Measurements from ENCODE around the gene FOXL3. TPM values are rescaled to one million over a fixed set of nuclear protein-coding genes. Genes with fewer than 3 reads are reported as not detected.

The FOXL3 gene
- total RNA-seq, 3 donors from 2014 or later (not counting 1 experiment from before 2014, with no cell fraction given), result not detected

DNA sequence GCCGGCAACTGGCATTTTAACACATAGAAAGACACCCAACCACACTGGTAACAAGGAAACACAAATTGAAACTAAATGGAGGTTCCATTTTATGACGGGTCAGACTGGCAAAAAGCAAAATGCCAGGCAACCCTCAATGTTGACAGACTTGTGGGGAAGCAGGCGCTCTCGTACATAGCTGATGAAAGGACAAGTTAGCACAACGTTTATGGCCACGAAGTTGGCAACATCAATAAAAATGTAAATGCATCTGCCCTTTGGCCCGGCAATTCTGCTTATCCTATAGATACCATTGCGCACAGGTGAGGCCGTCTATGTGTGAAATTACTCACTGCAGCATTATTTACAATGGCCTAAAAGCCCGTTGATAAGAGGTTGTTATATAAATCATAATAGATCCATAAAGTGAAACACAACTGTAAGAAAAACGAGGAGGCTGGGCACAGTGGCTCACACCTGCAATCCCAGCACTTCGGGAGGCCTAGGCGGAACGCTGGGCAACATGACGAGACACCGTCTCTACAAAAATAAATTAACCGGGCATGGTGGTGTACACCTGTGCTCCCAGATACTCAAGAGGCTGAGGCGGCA is 39.8 kb downstream of the FOXL3 start:
- no peak overlapping the region for H3K4me3 ChIP-seq (ENCODE audit: low read length)
- H3K27ac ChIP-seq (ENCODE audit: low read length), result no peak overlapping the region
- no peak overlapping the region for H3K27ac Mint-ChIP-seq
- intact Hi-C loops (cut with micrococcal nuclease), result no loop called here
- DNase-seq (no peak), ATAC-seq (no peak)
- TF ChIP-seq CTCF (IDR thresholded peaks at IDR 0.05), result no peak
- peaks cover 0 to 6% of the 10 kb centered on the region in 2 donors for H3K4me1 Mint-ChIP-seq
- WGBS (ENCODE audit: insufficient coverage), result 87% methylated on average over 17 of the region's 18 CpGs
- no peak overlapping the region for H3K4me3 Mint-ChIP-seq
- peaks cover 9% of the 10 kb centered on the region for H3K4me1 ChIP-seq (ENCODE audit: control insufficient read depth, insufficient read depth, low read length)
- H3K27me3 Mint-ChIP-seq (ENCODE audit: low read depth in 2 of 2), result peaks cover 0 to 16% of the 10 kb centered on the region in 2 donors
- H3K9me3 Mint-ChIP-seq, result peaks cover 2 to 4% of the 10 kb centered on the region in 2 donors
- no peaks in the 10 kb centered on the region for H3K36me3 Mint-ChIP-seq
- no peaks in the 10 kb centered on the region for H3K36me3 ChIP-seq (ENCODE audit: control insufficient read depth, insufficient read depth, low read length)
- no peaks in the 10 kb centered on the region for H3K27me3 ChIP-seq (ENCODE audit: control insufficient read depth, insufficient read depth, low read length)
- H3K9me3 ChIP-seq (ENCODE audit: control insufficient read depth, insufficient read depth, low read length), result peaks cover 3% of the 10 kb centered on the region

DNA sequence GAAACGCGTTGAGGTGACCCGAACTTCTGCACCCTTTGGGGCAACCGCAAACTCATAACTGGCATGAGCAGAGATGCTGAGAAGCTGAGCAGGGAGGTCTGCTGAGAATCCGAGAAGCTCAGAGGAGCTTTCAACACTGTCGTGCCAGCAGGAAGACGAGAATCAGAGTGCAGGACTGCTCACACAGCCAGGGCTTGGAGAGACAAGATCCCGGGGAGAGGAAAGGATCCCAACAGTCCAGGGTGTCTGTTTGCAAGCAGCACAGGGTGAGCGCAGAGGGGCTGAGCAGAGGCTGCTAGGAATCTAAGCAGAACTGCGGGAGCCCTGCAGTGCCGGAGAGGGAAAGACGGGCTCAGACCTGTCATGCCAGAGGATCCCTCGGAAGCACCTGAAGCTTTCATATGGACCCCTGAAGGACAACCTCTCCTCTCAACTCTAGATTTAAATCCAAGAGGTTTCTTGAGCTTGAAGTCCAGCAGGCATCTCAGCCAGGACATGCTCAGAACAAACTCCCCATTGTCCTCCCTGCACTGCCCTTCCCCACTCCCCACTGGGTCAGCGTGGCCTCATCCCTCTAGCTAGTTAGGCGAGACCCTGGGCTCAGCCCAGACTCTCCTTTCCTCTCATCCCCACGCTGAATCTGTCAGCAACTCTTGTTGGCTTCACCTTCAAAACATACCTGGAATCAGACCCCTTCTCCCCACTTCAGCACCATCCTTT is 40.7 kb downstream of the FOXL3 start:
- no peak for DNase-seq
- peaks cover 3% of the 10 kb centered on the region for H3K9me3 ChIP-seq (ENCODE audit: control insufficient read depth, insufficient read depth, low read length)
- H3K27me3 ChIP-seq (ENCODE audit: control insufficient read depth, insufficient read depth, low read length), result no peaks in the 10 kb centered on the region
- no peaks in the 10 kb centered on the region for H3K36me3 ChIP-seq (ENCODE audit: control insufficient read depth, insufficient read depth, low read length)
- no peak for ATAC-seq
- Mint-ChIP-seq H3K4me3 (no peak overlapping the region), H3K9me3 (peaks cover 2 to 8% of the 10 kb centered on the region in 2 donors), H3K4me1 (peaks cover 0 to 10% of the 10 kb centered on the region in 2 donors), H3K36me3 (no peaks in the 10 kb centered on the region), H3K27ac (no peak overlapping the region), H3K27me3 (ENCODE audit: low read depth in 2 of 2) (peaks cover 0 to 19% of the 10 kb centered on the region in 2 donors)
- H3K4me1 ChIP-seq (ENCODE audit: control insufficient read depth, insufficient read depth, low read length), result peaks cover 9% of the 10 kb centered on the region
- intact Hi-C loops (cut with micrococcal nuclease), result no loop called here
- no peak for TF ChIP-seq CTCF (IDR thresholded peaks at IDR 0.05)
- H3K27ac ChIP-seq (ENCODE audit: low read length), result no peak overlapping the region
- H3K4me3 ChIP-seq (ENCODE audit: low read length), result no peak overlapping the region
- WGBS (ENCODE audit: insufficient coverage), result 90% methylated on average over 16 of the region's 16 CpGs

DNA sequence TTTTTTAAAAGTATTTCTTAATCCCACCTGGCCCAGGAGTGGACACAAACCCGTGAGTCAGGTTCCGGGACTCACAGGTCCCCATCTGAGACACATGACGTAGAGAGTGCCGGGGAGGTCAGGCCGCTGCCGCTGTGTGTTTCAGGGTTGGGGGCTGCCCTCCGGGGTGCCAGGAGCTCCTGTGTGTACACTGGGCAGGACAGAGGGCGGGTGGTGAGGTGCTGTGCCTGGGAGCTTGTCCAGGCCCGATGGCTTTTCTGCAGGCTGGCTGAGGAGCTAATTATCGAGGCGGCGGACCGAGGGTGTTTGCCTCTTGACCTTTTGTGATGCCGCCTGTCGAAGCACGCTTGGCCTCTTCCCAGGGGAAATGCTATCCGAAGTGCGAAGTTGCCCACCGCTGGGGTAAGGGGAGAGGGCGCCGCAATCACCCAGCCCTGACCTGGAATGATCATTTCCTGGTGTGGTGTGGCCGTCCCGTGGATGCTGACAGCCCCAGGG is 42.1 kb downstream of the FOXL3 start:
- 80% methylated on average over 23 of the region's 23 CpGs for WGBS (ENCODE audit: insufficient coverage)
- peaks cover 0 to 8% of the 10 kb centered on the region in 2 donors for H3K9me3 Mint-ChIP-seq
- H3K27ac ChIP-seq (ENCODE audit: low read length), result no peak overlapping the region
- H3K36me3 ChIP-seq (ENCODE audit: control insufficient read depth, insufficient read depth, low read length), result no peaks in the 10 kb centered on the region
- DNase-seq (no peak), ATAC-seq (no peak)
- H3K27me3 Mint-ChIP-seq (ENCODE audit: low read depth in 2 of 2), result peaks cover 0 to 17% of the 10 kb centered on the region in 2 donors
- TF ChIP-seq CTCF (IDR thresholded peaks at IDR 0.05), result no peak
- no peaks in the 10 kb centered on the region for H3K36me3 Mint-ChIP-seq
- peaks cover 0 to 10% of the 10 kb centered on the region in 2 donors for H3K4me1 Mint-ChIP-seq
- no peaks in the 10 kb centered on the region for H3K9me3 ChIP-seq (ENCODE audit: control insufficient read depth, insufficient read depth, low read length)
- no peak overlapping the region for H3K4me3 Mint-ChIP-seq
- H3K27ac Mint-ChIP-seq, result no peak overlapping the region
- peaks cover 9% of the 10 kb centered on the region for H3K4me1 ChIP-seq (ENCODE audit: control insufficient read depth, insufficient read depth, low read length)
- H3K27me3 ChIP-seq (ENCODE audit: control insufficient read depth, insufficient read depth, low read length), result no peaks in the 10 kb centered on the region
- no peak overlapping the region for H3K4me3 ChIP-seq (ENCODE audit: low read length)
- intact Hi-C loops (cut with micrococcal nuclease), result loop anchor here (1.0 kb wide), 1 partner anchor 304 kb away; no protein-coding TSS in a partner anchor
